Heart right ventricle (tissue), 16 donors: Measurements from ENCODE around the gene SACM1L. TPM values are rescaled to one million over a fixed set of nuclear protein-coding genes. Genes with fewer than 3 reads are reported as not detected.

Experiments used
- ATAC-seq, 8 donors: fragments of 200-7000 bp; cut with Tn5 transposase; one replicate each; pipeline ENCODE4 v1.9.1; 2020; ENCODE audit warnings: mild to moderate bottlenecking in 8 of 8, moderate library complexity in 8 of 8, moderate number of reproducible peaks in 1 of 8
- DNase-seq, 2 donors: peaks; one replicate each; pipeline ENCODE4 v3.0.0-alpha.2; 2020
- H3K27ac ChIP-seq, 10 donors: fragments of 200-600 bp; sonication (generic) in 2 of 10; one replicate each; pipeline versions ENCODE4 v1.5.0 to v1.8.0; 2020 to 2022; ENCODE audit warnings: mild to moderate bottlenecking in 3 of 10
- H3K27me3 ChIP-seq, 7 donors: fragments of 200-600 bp; one replicate each; pipeline ENCODE4 v1.8.0; 2021 to 2022; ENCODE audit warnings: mild to moderate bottlenecking in 2 of 7
- H3K36me3 ChIP-seq, 9 donors: fragments of 200-600 bp; sonication (generic) in 1 of 9; one replicate each; pipeline versions ENCODE4 v1.5.0 to v1.8.0; 2020 to 2022; ENCODE audit warnings: mild to moderate bottlenecking in 2 of 9
- H3K4me1 ChIP-seq, 9 donors: fragments of 200-600 bp; sonication (generic) in 1 of 9; one replicate each; pipeline versions ENCODE4 v1.5.0 to v1.8.0; 2020 to 2022; ENCODE audit warnings: mild to moderate bottlenecking in 4 of 9
- H3K4me3 ChIP-seq, 10 donors: fragments of 200-600 bp; sonication (generic) in 2 of 10; one replicate each; pipeline versions ENCODE4 v1.5.0 to v1.8.0; 2020 to 2022; ENCODE audit warnings: mild to moderate bottlenecking in 7 of 10, moderate library complexity in 2 of 10
- H3K9me3 ChIP-seq, 11 donors: fragments of 200-600 bp in 10 of 11; sonication (generic) in 2 of 11; one replicate each; pipeline versions ENCODE4 v1.5.0 to v1.8.0; 2013 to 2022; ENCODE audit warnings: mild to moderate bottlenecking in 2 of 11, control low read depth in 1 of 11, moderate library complexity in 1 of 11
- CTCF ChIP-seq, 9 donors: fragments of 200-600 bp; sonication (generic) in 2 of 9; IDR thresholded peaks; one replicate each; pipeline versions ENCODE4 v1.5.0 to v1.8.0; 2021 to 2022; ENCODE audit warnings: antibody characterized with exemption in 9 of 9, mild to moderate bottlenecking in 5 of 9, moderate library complexity in 1 of 9
- WGBS, 2 donors: extraction: QIAGEN DNeasy Blood & Tissue Kit; methylation state at CpG; one replicate each; pipeline ENCODE4 v1.1.7; 2013; ENCODE audit warnings: inconsistent platforms in 1 of 2; 5-methylcytosine and 5-hydroxymethylcytosine counted together
- intact Hi-C, 10 donors: fragments of 100-400 bp; cut with DNase I; formaldehyde crosslinking; loops; one replicate each; pipeline versions ENCODE4 v1.11.1 to v1.14.2; 2022
- polyA plus RNA-seq, 2 donors: library from polyadenylated mRNA; stranded (reverse); fragments of 200-250 nt; gene quantifications; one replicate each; pipeline ENCODE4 v1.2.3, GENCODE V29; 2013
- total RNA-seq, 10 donors: library from RNA; stranded (reverse); fragmentation: NEBNext Ultra II Directional in 3 of 10; extraction: Animal tissue kit (Norgen Biotek cat#: 25700) in 3 of 10; gene quantifications; one replicate each; pipeline versions ENCODE4 v1.2.1 to v1.2.4, GENCODE V29; 2021 to 2023
- donor health status: Arrhythmogenic right ventricular cardiomyopathy.
- donor health status: ischemic (EF 13 %, LVEDD 7.1; RV severe dilation, severe dysfunction).
- donor health status: healthy with polysubstance abuse.
- donor health status: DM: no; HTN: yes; CAD: no.
- donor health status: DM: no; HTN: no; CAD: no.
- donor health status: ischemic (EF 25% LVEDD 6.9; RV normal size, moderate dysfunction).
- donor health status: ischemic (EF 25% LVEDD 5.7; RV mildly dilated, moderate dysfunction).
- donor health status: healthy.
- donor health status: DM: yes; HTN: yes; CAD: no.
- donor health status: Ischemic cardiomyopathy.
- donor health status: ischemic (EF 35%, LVEDD 5.7; RV mildly dilated, moderate dysfunction).
- donor health status: nonischemic (EF 11% LVEDD 7.7; RV severe dilation, severe dysfunction).
- donor health status: DM: yes; HTN: yes; CAD: no.
- donor health status: PGD.
- donor health status: ischemic (EF 29% LVEDD 5.4; RV normal size, mild dysfunction).
- donor health status: nonischemic (EF 23%, LVEDD 6.1; RV moderate dilation, normal function).

Gene SACM1L
- total and polyA plus RNA-seq, 12 donors = 15.4 to 28.7 (median 23.6) TPM

- H3K36me3 ChIP-seq = peaks cover 0 to 100% (median 66%) of the 10 kb centered on the region in 9 donors
- WGBS, 2 donors = 72 to 73% methylated on average over 6 of the region's 6 CpGs
- ATAC-seq (no peak), DNase-seq (no peak)
- H3K9me3 ChIP-seq = no peaks in the 10 kb centered on the region
- no peak overlapping the region for H3K27ac ChIP-seq
- intact Hi-C loops = no loop called here
- H3K4me1 ChIP-seq = peaks cover 0 to 15% (median 0%) of the 10 kb centered on the region in 9 donors
- no peaks in the 10 kb centered on the region for H3K27me3 ChIP-seq
- H3K4me3 ChIP-seq = no peak overlapping the region
- TF ChIP-seq CTCF (IDR thresholded peaks at IDR 0.05) = no peak
Measured at GRCh38 chr3:45741742-45742460, 52.7 kb downstream of the SACM1L start.

- Histone ChIP-seq H3K27me3 (no peaks in the 10 kb centered on the region), H3K27ac (no peak overlapping the region), H3K9me3 (no peaks in the 10 kb centered on the region), H3K4me3 (no peak overlapping the region), H3K36me3 (peaks cover 0 to 100% (median 71%) of the 10 kb centered on the region in 9 donors), H3K4me1 (peaks cover 0 to 15% (median 0%) of the 10 kb centered on the region in 9 donors)
- ATAC-seq (no peak), DNase-seq (no peak)
- WGBS, 2 donors = 94 to 98% methylated on average over 4 of the region's 4 CpGs
- TF ChIP-seq CTCF (IDR thresholded peaks at IDR 0.05) = no peak
- intact Hi-C loops = no loop called here
Measured at GRCh38 chr3:45742461-45743089, 53.4 kb downstream of the SACM1L start.

- Histone ChIP-seq H3K36me3 (peaks cover 0 to 70% (median 40%) of the 10 kb centered on the region in 9 donors), H3K4me3 (no peak overlapping the region), H3K27me3 (no peaks in the 10 kb centered on the region), H3K9me3 (no peaks in the 10 kb centered on the region), H3K27ac (no peak overlapping the region), H3K4me1 (peaks cover 0 to 11% (median 0%) of the 10 kb centered on the region in 9 donors)
- ATAC-seq (peak in 4 of 8 donors; percentile 17 to 51 (median 39)), DNase-seq (no peak)
- 94% methylated on average over 32 of the region's 32 CpGs for WGBS, 2 donors
- intact Hi-C loops = no loop called here
- no peak for TF ChIP-seq CTCF (IDR thresholded peaks at IDR 0.05)
Measured at GRCh38 chr3:45746165-45746776, 57.1 kb downstream of the SACM1L start.

GRCh38 chr3:45746777-45747622 lies 57.8 kb downstream of the SACM1L start:
- Histone ChIP-seq H3K4me1 (peaks cover 0 to 3% (median 0%) of the 10 kb centered on the region in 9 donors), H3K4me3 (no peak overlapping the region), H3K27me3 (no peaks in the 10 kb centered on the region), H3K9me3 (no peaks in the 10 kb centered on the region), H3K27ac (no peak overlapping the region), H3K36me3 (peaks cover 0 to 63% (median 35%) of the 10 kb centered on the region in 9 donors)
- no peak for TF ChIP-seq CTCF (IDR thresholded peaks at IDR 0.05)
- DNase-seq = no peak
- peak in 5 of 8 donors; percentile 25 to 69 (median 31) for ATAC-seq
- intact Hi-C loops = no loop called here
- WGBS, 2 donors = 87 to 91% methylated on average over 18 of the region's 18 CpGs
